DND-41 (cell line): Measurements from ENCODE around the gene TCEAL9.

Source experiments
- ATAC-seq: fragments of 200-7000 bp; cut with Tn5 transposase; 3 replicates; pipeline ENCODE4 v1.9.1; 2021; ENCODE audit warnings: low read depth; ENCODE audit not compliant: insufficient read depth
- DNase-seq: peaks from one replicate; pipeline ENCODE4 v3.0.0-alpha.2; 2020
- H2AFZ ChIP-seq: 2 replicates; pipeline ENCODE4 v1.6.0; 2012; ENCODE audit warnings: low read depth, low read length
- H3K27ac ChIP-seq: 2 replicates; pipeline ENCODE4 v1.5.1; 2012; ENCODE audit warnings: low read length, inconsistent platforms
- H3K27me3 ChIP-seq: fragments of 200-600 bp; sonication (generic); 2 replicates; pipeline ENCODE4 v1.6.0; 2012; ENCODE audit warnings: low read length, mild to moderate bottlenecking, inconsistent platforms; ENCODE audit not compliant: insufficient read depth, poor library complexity
- H3K36me3 ChIP-seq: 2 replicates; pipeline ENCODE4 v1.5.1; 2012; ENCODE audit warnings: low read length, inconsistent platforms; ENCODE audit not compliant: insufficient read depth
- H3K4me1 ChIP-seq: 2 replicates; pipeline ENCODE4 v1.5.1; 2012; ENCODE audit warnings: mild to moderate bottlenecking, low read length; ENCODE audit not compliant: insufficient read depth
- H3K4me2 ChIP-seq: 2 replicates; pipeline ENCODE4 v1.6.0; 2012; ENCODE audit warnings: mild to moderate bottlenecking, moderate library complexity, low read length, inconsistent platforms; ENCODE audit not compliant: insufficient read depth
- H3K4me3 ChIP-seq, 2 experiments: fragments of 200-600 bp in 1 of 2; shearing (Covaris generic) in 1 of 2; 2 replicates each; pipeline ENCODE4 v1.5.1; 2012 to 2016; ENCODE audit warnings: inconsistent platforms in 2 of 2, low read length in 2 of 2, mild to moderate bottlenecking in 2 of 2, low read depth in 1 of 2, moderate library complexity in 1 of 2
- H3K79me2 ChIP-seq: 2 replicates; pipeline ENCODE4 v1.6.0; 2012; ENCODE audit warnings: low read length, inconsistent platforms; ENCODE audit not compliant: insufficient read depth
- H3K9ac ChIP-seq: 2 replicates; pipeline ENCODE4 v1.6.0; 2012; ENCODE audit warnings: low read depth, mild to moderate bottlenecking, inconsistent platforms, low read length, moderate library complexity
- H3K9me3 ChIP-seq: 2 replicates; pipeline ENCODE4 v1.5.1; 2012; ENCODE audit warnings: low read length, moderate library complexity, mild to moderate bottlenecking, inconsistent platforms; ENCODE audit not compliant: insufficient read depth, severe bottlenecking
- H4K20me1 ChIP-seq: 2 replicates; pipeline ENCODE4 v1.6.0; 2012; ENCODE audit warnings: low read length; ENCODE audit not compliant: insufficient read depth
- CTCF ChIP-seq: IDR thresholded peaks from 2 replicates; pipeline ENCODE4 v1.5.1; 2012; ENCODE audit warnings: borderline replicate concordance, low read length, moderate library complexity, mild to moderate bottlenecking; ENCODE audit not compliant: poor library complexity, severe bottlenecking; ENCODE audit errors: extremely low read depth
- EZH2 ChIP-seq: IDR thresholded peaks from 3 replicates; pipeline ENCODE4 v1.6.1; 2012; ENCODE audit warnings: borderline replicate concordance, low read depth, mild to moderate bottlenecking, moderate library complexity, low read length, inconsistent platforms; ENCODE audit not compliant: severe bottlenecking

TCEAL9 gene

GRCh38 chrX:103404231-103405008 is 48.1 kb downstream of the TCEAL9 start:
- DNase-seq = no peak
- Histone ChIP-seq H3K27ac (no peak overlapping the region), H3K9me3 (no peaks in the 10 kb centered on the region), H4K20me1 (no peaks in the 10 kb centered on the region), H3K27me3 (no peaks in the 10 kb centered on the region), H3K9ac (no peak overlapping the region), H3K79me2 (no peaks in the 10 kb centered on the region), H3K4me1 (no peaks in the 10 kb centered on the region), H3K4me3 (no peak overlapping the region), H2AFZ (no peak overlapping the region; the same call in 1 of the 2 replicates), H3K4me2 (no peak overlapping the region), H3K36me3 (no peaks in the 10 kb centered on the region)
- ATAC-seq = no peak
- TF ChIP-seq EZH2 (no peak), CTCF (no peak)

- H4K20me1 ChIP-seq = no peaks in the 10 kb centered on the region
- H3K9me3 ChIP-seq = no peaks in the 10 kb centered on the region
- H3K27ac ChIP-seq = no peak overlapping the region
- no peak overlapping the region for H3K9ac ChIP-seq
- no peak overlapping the region for H3K4me3 ChIP-seq
- TF ChIP-seq CTCF (no peak), EZH2 (no peak)
- no peak overlapping the region; the same call in 1 of the 2 replicates for H2AFZ ChIP-seq
- H3K27me3 ChIP-seq = no peaks in the 10 kb centered on the region
- no peaks in the 10 kb centered on the region for H3K4me1 ChIP-seq
- no peaks in the 10 kb centered on the region for H3K79me2 ChIP-seq
- DNase-seq = no peak
- ATAC-seq = no peak
- no peaks in the 10 kb centered on the region for H3K36me3 ChIP-seq
- no peak overlapping the region for H3K4me2 ChIP-seq
These were observed 48.7 kb downstream of the TCEAL9 start for GRCh38 chrX:103405009-103405333.

GRCh38 chrX:103406256-103406655 is 50.0 kb downstream of the TCEAL9 start:
- Histone ChIP-seq H2AFZ (no peak overlapping the region), H3K9me3 (no peaks in the 10 kb centered on the region), H3K79me2 (no peaks in the 10 kb centered on the region), H4K20me1 (no peaks in the 10 kb centered on the region), H3K27me3 (no peaks in the 10 kb centered on the region), H3K9ac (no peak overlapping the region), H3K27ac (no peak overlapping the region), H3K4me1 (no peaks in the 10 kb centered on the region), H3K4me3 (no peak overlapping the region), H3K4me2 (no peak overlapping the region), H3K36me3 (no peaks in the 10 kb centered on the region)
- TF ChIP-seq EZH2 = no peak
- no peak for TF ChIP-seq CTCF
- DNase-seq (no peak), ATAC-seq (no peak)

GRCh38 chrX:103407776-103408175 is 51.5 kb downstream of the TCEAL9 start:
- DNase-seq = no peak
- no peak overlapping the region for H2AFZ ChIP-seq
- H4K20me1 ChIP-seq = no peaks in the 10 kb centered on the region
- H3K9me3 ChIP-seq = no peaks in the 10 kb centered on the region
- H3K4me3 ChIP-seq = no peak overlapping the region
- no peaks in the 10 kb centered on the region for H3K4me1 ChIP-seq
- H3K36me3 ChIP-seq = no peaks in the 10 kb centered on the region
- no peak for ATAC-seq
- no peaks in the 10 kb centered on the region for H3K79me2 ChIP-seq
- no peak overlapping the region for H3K4me2 ChIP-seq
- H3K27ac ChIP-seq = no peak overlapping the region
- no peak for TF ChIP-seq CTCF
- TF ChIP-seq EZH2 = no peak
- no peaks in the 10 kb centered on the region for H3K27me3 ChIP-seq
- no peak overlapping the region for H3K9ac ChIP-seq
